Esophagus muscularis mucosa (tissue), 4 donors: ENCODE measurements around the gene FER.

Source experiments
- CTCF ChIP-seq, 3 experiments: fragments of 200-600 bp in 2 of 3; fragments of 450-650 bp in 1 of 3; sonication (generic) in 2 of 3; IDR thresholded peaks; one replicate each; pipeline ENCODE4 v1.5.1; 2017 to 2019; ENCODE audit warnings: antibody characterized with exemption in 3 of 3, mild to moderate bottlenecking in 2 of 3, moderate library complexity in 1 of 3
- EP300 ChIP-seq: sonication (generic); formaldehyde crosslinking; IDR thresholded peaks from one replicate; pipeline ENCODE4 v1.6.1; 2017; ENCODE audit warnings: antibody characterized with exemption
- POLR2A ChIP-seq: fragments of 450-650 bp; IDR thresholded peaks from one replicate; pipeline ENCODE4 v1.6.1; 2017; ENCODE audit warnings: antibody characterized with exemption, moderate library complexity, mild to moderate bottlenecking, low read depth

- TF ChIP-seq CTCF (IDR thresholded peaks at IDR 0.05) (no peak), POLR2A (no peak), EP300 (no peak)
Observed at GRCh38 chr5:109177782-109178181, 430.1 kb downstream of the FER start.
